Tibial artery (tissue), 4 donors: ENCODE measurements around the gene RXYLT1.

Experiments
- DNase-seq, 2 donors: peaks; one replicate each; pipeline ENCODE4 v3.0.0-alpha.2; 2019
- H3K27ac ChIP-seq, 2 donors: fragments of 200-600 bp; sonication (generic) in 1 of 2; 1 replicate in 1 of 2; 2 replicates in 1 of 2; pipeline ENCODE4 v1.5.1; 2018 to 2019; ENCODE audit warnings: mild to moderate bottlenecking in 1 of 2
- H3K27me3 ChIP-seq, 2 donors: fragments of 200-600 bp; sonication (generic) in 1 of 2; one replicate each; pipeline versions ENCODE4 v1.5.1 to v1.6.0; 2016 to 2019
- H3K36me3 ChIP-seq, 3 donors: fragments of 200-600 bp; sonication (generic) in 2 of 3; one replicate each; pipeline ENCODE4 v1.5.1; 2016 to 2019; ENCODE audit warnings: mild to moderate bottlenecking in 2 of 3
- H3K4me1 ChIP-seq, 4 donors: fragments of 200-600 bp; sonication (generic) in 2 of 4; 1 replicate in 3 of 4; 2 replicates in 1 of 4; pipeline ENCODE4 v1.5.1; 2016 to 2019
- H3K4me3 ChIP-seq, 2 donors: fragments of 200-600 bp; sonication (generic) in 1 of 2; 1 replicate in 1 of 2; 2 replicates in 1 of 2; pipeline ENCODE4 v1.5.1; 2018 to 2019; ENCODE audit warnings: mild to moderate bottlenecking in 2 of 2
- H3K9me3 ChIP-seq, 3 donors: fragments of 200-600 bp; sonication (generic) in 1 of 3; one replicate each; pipeline ENCODE4 v1.5.1; 2016 to 2019
- intact Hi-C: fragments of 100-400 bp; cut with DNase I; formaldehyde crosslinking; loops from one replicate; pipeline ENCODE4 v1.15.0; 2023; ENCODE audit warnings: low total_unique reads
- TF ChIP-seq, protein P1 (sequence below), 2 experiments: fragments of 200-600 bp in 1 of 2; fragments of 450-650 bp in 1 of 2; IDR thresholded peaks; one replicate each; pipeline ENCODE4 v1.5.1; 2017 to 2019; ENCODE audit warnings: antibody characterized with exemption in 2 of 2, mild to moderate bottlenecking in 1 of 2, moderate library complexity in 1 of 2

Gene RXYLT1

DNA sequence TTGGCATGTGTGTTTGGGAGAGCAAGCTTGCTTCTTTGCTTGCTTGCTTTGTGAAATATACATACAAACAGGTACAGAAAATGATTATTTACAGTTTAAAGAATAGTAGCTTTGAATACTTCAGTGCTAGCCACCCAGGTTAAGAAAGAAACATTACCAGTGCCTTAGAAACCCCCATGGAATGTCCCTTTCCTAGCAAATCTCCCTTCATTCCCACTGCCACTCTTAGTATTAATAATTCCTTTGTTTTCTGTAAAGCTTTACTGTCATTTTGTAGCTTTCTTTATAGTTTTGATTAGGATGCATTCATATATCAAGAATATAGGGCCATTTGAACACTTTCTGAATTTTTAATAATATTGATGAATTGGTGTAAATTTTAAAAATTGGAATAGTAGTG lies 74.3 kb downstream of the RXYLT1 start:
- intact Hi-C loops = no loop called here
- H3K36me3 ChIP-seq = no peaks in the 10 kb centered on the region
- H3K27me3 ChIP-seq = no peaks in the 10 kb centered on the region
- no peak for DNase-seq
- no peak overlapping the region for H3K4me3 ChIP-seq
- no peaks in the 10 kb centered on the region for H3K9me3 ChIP-seq
- H3K27ac ChIP-seq = no peak overlapping the region
- peaks cover 0 to 9% (median 0%) of the 10 kb centered on the region in 4 donors for H3K4me1 ChIP-seq
- TF ChIP-seq, protein P1, sequence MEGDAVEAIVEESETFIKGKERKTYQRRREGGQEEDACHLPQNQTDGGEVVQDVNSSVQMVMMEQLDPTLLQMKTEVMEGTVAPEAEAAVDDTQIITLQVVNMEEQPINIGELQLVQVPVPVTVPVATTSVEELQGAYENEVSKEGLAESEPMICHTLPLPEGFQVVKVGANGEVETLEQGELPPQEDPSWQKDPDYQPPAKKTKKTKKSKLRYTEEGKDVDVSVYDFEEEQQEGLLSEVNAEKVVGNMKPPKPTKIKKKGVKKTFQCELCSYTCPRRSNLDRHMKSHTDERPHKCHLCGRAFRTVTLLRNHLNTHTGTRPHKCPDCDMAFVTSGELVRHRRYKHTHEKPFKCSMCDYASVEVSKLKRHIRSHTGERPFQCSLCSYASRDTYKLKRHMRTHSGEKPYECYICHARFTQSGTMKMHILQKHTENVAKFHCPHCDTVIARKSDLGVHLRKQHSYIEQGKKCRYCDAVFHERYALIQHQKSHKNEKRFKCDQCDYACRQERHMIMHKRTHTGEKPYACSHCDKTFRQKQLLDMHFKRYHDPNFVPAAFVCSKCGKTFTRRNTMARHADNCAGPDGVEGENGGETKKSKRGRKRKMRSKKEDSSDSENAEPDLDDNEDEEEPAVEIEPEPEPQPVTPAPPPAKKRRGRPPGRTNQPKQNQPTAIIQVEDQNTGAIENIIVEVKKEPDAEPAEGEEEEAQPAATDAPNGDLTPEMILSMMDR (IDR thresholded peaks at IDR 0.05) = no peak

DNA sequence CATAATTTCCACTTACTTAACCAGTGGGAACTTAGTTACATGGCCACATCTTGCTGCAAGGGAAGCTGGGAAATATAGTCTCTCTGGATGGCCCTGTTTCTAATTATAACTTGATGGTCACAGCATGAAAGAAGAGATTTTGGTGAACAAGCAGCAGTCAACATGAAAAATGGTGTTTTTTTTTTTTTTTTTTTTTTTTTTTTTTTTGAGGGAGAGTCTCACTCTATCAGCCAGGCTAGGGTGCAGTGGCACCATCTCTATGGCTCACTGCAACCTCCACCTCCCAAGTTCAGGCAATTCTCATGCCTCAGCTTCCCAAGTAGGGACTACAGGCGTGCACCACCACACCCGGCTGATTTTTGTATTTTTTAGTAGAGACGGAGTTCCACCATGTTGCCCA lies 75.6 kb downstream of the RXYLT1 start:
- TF ChIP-seq, protein P1 (IDR thresholded peaks at IDR 0.05) = no peak
- no peak for DNase-seq
- Histone ChIP-seq H3K36me3 (no peaks in the 10 kb centered on the region), H3K9me3 (no peaks in the 10 kb centered on the region), H3K27ac (no peak overlapping the region), H3K27me3 (no peaks in the 10 kb centered on the region), H3K4me1 (peaks cover 0 to 9% (median 0%) of the 10 kb centered on the region in 4 donors), H3K4me3 (no peak overlapping the region)
- intact Hi-C loops = no loop called here

DNA sequence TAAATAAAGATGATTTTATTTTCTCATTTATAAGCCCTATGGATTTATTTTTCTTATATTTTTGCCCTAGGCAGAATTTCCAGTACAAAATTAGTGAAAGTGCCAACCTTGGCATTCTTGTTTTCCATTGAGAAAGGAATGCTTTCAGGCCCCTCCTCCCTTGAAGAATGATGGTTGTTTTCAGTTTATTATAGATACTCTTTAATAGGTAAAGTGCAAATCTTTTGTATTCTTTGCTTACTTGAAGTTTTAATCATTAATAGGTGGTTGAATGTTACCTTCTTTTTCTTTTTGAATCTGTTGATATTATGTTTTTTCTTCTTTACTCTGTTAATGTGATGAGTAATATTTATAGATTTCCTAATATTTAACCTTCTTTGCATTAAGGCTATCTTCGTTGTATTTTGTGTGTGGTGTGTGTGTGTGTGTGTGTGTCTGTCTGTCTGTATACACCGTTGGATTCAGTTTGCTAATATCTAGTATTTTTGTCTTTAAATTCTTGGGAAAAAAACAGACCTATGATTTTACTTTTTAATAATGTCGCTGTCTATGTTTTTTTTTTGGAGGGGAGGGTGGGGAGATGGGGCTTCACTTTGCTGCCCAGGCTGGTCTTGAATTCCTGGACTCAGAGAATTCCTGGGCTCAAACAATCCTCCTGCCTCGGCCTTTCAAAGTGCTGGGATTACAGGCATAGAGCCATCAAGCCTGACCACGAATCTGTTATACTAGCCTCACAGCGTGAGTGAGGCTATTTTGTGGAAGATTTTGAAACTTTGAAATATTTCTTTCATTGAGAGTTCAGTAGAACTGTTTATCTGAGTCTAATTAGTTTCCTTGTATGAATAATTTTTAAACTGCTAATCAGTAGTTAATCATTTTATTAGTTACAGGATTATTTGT lies 78.3 kb downstream of the RXYLT1 start:
- Histone ChIP-seq H3K9me3 (no peaks in the 10 kb centered on the region), H3K36me3 (no peaks in the 10 kb centered on the region), H3K4me1 (peaks cover 0 to 28% (median 12%) of the 10 kb centered on the region in 4 donors), H3K27me3 (no peaks in the 10 kb centered on the region), H3K4me3 (no peak overlapping the region), H3K27ac (no peak overlapping the region)
- TF ChIP-seq, protein P1 (IDR thresholded peaks at IDR 0.05) = no peak
- DNase-seq = no peak
- intact Hi-C loops = no loop called here
